CD4-positive, alpha-beta T cell (primary cell): ENCODE data around the gene RPTOR. TPM values are rescaled to one million over a fixed set of nuclear protein-coding genes. Genes with fewer than 3 reads are reported as not detected.

Source experiments
- ATAC-seq: fragments of 200-7000 bp; cut with Tn5 transposase; one replicate; pipeline ENCODE4 v1.10.0; 2022; ENCODE audit warnings: mild to moderate bottlenecking; ENCODE audit not compliant: poor library complexity
- CTCF ChIA-PET: fragments of 350-600 bp; sonication (Branson Sonifier 250); formaldehyde crosslinking; loops from one replicate; lab custom pipeline; 2021; ENCODE audit warnings: antibody characterized with exemption, inconsistent platforms; lab: Charles Lee
- POLR2A ChIA-PET: fragments of 350-600 bp; sonication (Branson Sonifier 250); formaldehyde crosslinking; loops from one replicate; lab custom pipeline; 2021; ENCODE audit warnings: antibody characterized with exemption, inconsistent platforms; lab: Charles Lee
- DNase-seq, 14 experiments: peaks; one replicate each; pipeline ENCODE4 v3.0.0-alpha.2; 2013 to 2020; ENCODE audit warnings: mixed read lengths in 2 of 14
- H3K27ac ChIP-seq, 2 donors: one replicate each; pipeline versions ENCODE4 v1.5.1 to v1.7.0; 2013; ENCODE audit warnings: low read length in 2 of 2, low read depth in 1 of 2, mild to moderate bottlenecking in 1 of 2
- H3K27me3 ChIP-seq, 2 experiments: 1 replicate in 1 of 2; 2 replicates in 1 of 2; pipeline versions ENCODE4 v1.6.1 to v1.7.0; 2013; ENCODE audit warnings: low read length in 2 of 2, control low read depth in 1 of 2, mild to moderate bottlenecking in 1 of 2, moderate library complexity in 1 of 2; ENCODE audit not compliant: insufficient read depth in 2 of 2, control insufficient read depth in 1 of 2
- H3K36me3 ChIP-seq: one replicate; pipeline ENCODE4 v1.6.1; 2013; ENCODE audit warnings: low read length, control low read depth; ENCODE audit not compliant: insufficient read depth
- H3K4me1 ChIP-seq: one replicate; pipeline ENCODE4 v1.6.1; 2013; ENCODE audit warnings: low read length, control low read depth; ENCODE audit not compliant: insufficient read depth
- H3K4me3 ChIP-seq: one replicate; pipeline ENCODE4 v1.5.1; 2013; ENCODE audit warnings: mild to moderate bottlenecking, low read length, moderate library complexity
- H3K9me3 ChIP-seq, 2 experiments: 1 replicate in 1 of 2; 2 replicates in 1 of 2; pipeline versions ENCODE4 v1.6.1 to v1.7.0; 2013; ENCODE audit warnings: low read length in 2 of 2, mild to moderate bottlenecking in 2 of 2, control low read depth in 1 of 2, moderate library complexity in 1 of 2; ENCODE audit not compliant: control insufficient read depth in 1 of 2, insufficient read depth in 1 of 2
- H3K27ac Mint-ChIP-seq: one replicate; pipeline ENCODE4 v1.8.0; 2020; ENCODE audit warnings: mixed read lengths
- H3K27me3 Mint-ChIP-seq: one replicate; pipeline ENCODE4 v1.8.0; 2021; ENCODE audit warnings: mixed read lengths
- H3K36me3 Mint-ChIP-seq: one replicate; pipeline ENCODE4 v1.8.0; 2021; ENCODE audit warnings: low read depth, mixed read lengths
- H3K4me1 Mint-ChIP-seq: one replicate; pipeline ENCODE4 v1.8.0; 2021; ENCODE audit warnings: low read depth, mixed read lengths
- H3K4me3 Mint-ChIP-seq: one replicate; pipeline ENCODE4 v1.8.0; 2020; ENCODE audit warnings: mild to moderate bottlenecking, mixed read lengths
- H3K9me3 Mint-ChIP-seq: one replicate; pipeline ENCODE4 v1.8.0; 2020; ENCODE audit warnings: mixed read lengths
- intact Hi-C, 2 experiments: fragments of 100-400 bp; cut with DNase I in 1 of 2; cut with micrococcal nuclease in 1 of 2; formaldehyde crosslinking; loops; one replicate each; pipeline versions ENCODE4 v1.15.1 to v1.9.0; 2023 to 2025; cut with DNase I, micrococcal nuclease
- total RNA-seq, 174 experiments: library from RNA in 2 of 174; stranded (reverse) in 2 of 174; gene quantifications; one replicate each; pipeline ENCODE4 v1.2.3 and lab custom pipeline; 2021 to 2026
- TF ChIP-seq, protein P1 (sequence below): fragments of 200-600 bp; IDR thresholded peaks from one replicate; pipeline ENCODE4 v1.8.0; 2022; ENCODE audit warnings: antibody characterized with exemption, mild to moderate bottlenecking

RPTOR gene
- total RNA-seq, 2 experiments from 2014 or later, result 45.0 to 47.1 TPM

DNA sequence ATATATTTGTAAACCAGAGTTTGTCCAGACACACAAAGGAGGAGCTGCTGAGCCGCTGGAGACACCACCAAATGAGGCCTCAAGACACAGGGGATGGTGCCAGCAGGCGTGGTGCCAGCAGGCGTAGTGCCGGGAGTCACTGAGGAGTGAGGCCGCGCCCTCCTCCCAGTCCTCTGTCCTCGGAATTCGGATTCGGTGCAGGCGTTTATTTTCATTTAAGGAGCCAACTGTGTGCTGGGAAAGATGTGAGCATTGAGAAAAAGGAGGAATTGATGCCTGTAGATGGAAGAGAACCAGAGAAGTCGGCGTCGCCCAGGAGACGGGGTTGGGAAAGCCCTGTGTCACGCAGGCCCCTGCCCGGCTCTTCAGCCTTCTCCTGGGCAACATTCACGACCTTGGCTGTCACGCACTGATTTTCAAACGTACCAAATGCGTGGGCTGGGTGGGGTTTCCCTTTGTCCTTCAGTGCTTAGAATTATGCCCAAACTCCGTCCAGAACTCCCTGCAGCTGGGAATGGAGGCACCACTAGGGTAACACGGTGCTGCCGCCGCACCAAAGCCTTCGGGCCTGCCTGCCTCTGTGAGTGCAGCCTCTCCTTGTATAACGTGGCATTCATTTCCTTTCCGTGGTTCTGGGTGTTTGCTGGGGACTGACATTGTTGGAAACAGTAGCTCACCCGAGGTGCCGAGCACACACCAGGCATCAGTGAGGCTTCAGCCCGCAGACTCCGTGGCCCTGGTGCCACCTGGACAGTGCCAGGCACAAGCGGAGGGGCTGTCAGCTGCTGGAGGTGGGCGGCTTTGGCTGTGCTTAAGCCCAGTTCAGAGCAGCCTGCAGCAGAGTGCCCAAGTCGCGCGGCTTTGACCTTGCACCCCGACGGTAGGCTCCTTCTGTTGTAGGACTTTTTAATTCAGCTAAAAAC is 398.0 kb downstream of the RPTOR start:
- H3K4me1 Mint-ChIP-seq, result peaks cover 20% of the 10 kb centered on the region
- Histone ChIP-seq H3K27ac (no peak overlapping the region), H3K4me1 (peaks cover 23% of the 10 kb centered on the region), H3K27me3 (no peaks in the 10 kb centered on the region), H3K36me3 (peaks cover 47% of the 10 kb centered on the region), H3K9me3 (no peaks in the 10 kb centered on the region), H3K4me3 (no peak overlapping the region)
- intact Hi-C loops, result no loop called here
- TF ChIP-seq, protein P1, sequence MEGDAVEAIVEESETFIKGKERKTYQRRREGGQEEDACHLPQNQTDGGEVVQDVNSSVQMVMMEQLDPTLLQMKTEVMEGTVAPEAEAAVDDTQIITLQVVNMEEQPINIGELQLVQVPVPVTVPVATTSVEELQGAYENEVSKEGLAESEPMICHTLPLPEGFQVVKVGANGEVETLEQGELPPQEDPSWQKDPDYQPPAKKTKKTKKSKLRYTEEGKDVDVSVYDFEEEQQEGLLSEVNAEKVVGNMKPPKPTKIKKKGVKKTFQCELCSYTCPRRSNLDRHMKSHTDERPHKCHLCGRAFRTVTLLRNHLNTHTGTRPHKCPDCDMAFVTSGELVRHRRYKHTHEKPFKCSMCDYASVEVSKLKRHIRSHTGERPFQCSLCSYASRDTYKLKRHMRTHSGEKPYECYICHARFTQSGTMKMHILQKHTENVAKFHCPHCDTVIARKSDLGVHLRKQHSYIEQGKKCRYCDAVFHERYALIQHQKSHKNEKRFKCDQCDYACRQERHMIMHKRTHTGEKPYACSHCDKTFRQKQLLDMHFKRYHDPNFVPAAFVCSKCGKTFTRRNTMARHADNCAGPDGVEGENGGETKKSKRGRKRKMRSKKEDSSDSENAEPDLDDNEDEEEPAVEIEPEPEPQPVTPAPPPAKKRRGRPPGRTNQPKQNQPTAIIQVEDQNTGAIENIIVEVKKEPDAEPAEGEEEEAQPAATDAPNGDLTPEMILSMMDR, result no peak
- no peaks in the 10 kb centered on the region for H3K9me3 Mint-ChIP-seq
- H3K36me3 Mint-ChIP-seq, result peaks cover 34% of the 10 kb centered on the region
- DNase-seq (no peak), ATAC-seq (no peak)
- no peak overlapping the region for H3K27ac Mint-ChIP-seq
- no peaks in the 10 kb centered on the region for H3K27me3 Mint-ChIP-seq
- ChIA-PET POLR2A (interaction anchor here (0.6 kb wide), 1 partner anchor 52 kb away, joined by 3 read pairs; no protein-coding TSS in a partner anchor), CTCF (no interaction called here)
- H3K4me3 Mint-ChIP-seq, result no peak overlapping the region

DNA sequence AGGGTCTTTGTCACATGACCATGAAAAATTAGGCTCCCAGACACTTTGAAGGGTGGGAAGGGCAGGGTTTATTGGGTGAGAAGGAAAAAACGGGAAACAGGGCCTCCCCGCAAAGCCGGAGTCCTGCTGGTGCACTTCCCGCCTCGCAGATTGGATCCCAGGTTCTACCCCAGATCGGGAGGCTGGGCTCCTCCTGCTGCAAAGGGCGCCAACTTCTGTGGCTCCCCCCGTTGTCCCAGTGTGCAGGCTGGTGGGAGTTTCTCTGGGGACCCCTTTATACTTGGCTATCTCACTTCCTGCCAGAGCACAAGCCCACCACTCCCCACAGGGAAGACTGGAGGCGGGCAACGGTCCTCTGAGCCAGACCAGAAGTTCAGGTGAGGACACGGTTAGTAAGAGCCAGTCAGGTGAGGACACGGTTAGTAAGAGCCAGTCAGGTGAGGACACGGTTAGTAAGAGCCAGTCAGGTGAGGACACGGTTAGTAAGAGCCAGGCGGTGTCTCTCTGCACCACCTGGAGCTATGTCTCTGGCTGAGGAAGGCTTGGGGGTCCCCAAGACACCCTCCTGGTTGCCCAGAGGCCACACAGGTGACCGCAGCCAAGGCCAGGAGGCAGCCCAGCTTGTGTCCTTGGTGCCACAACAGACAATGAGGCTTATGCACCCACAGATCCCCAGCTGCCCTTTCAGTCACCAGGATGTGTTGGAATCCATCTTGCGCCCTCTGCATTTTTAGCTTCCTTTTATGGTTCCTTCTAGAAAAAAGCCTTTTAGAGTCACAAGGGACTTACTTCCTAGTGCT is 398.9 kb downstream of the RPTOR start:
- intact Hi-C loops, result no loop called here
- Histone ChIP-seq H3K27me3 (no peaks in the 10 kb centered on the region), H3K36me3 (peaks cover 53% of the 10 kb centered on the region), H3K27ac (no peak overlapping the region), H3K4me1 (peaks cover 15% of the 10 kb centered on the region), H3K4me3 (no peak overlapping the region), H3K9me3 (no peaks in the 10 kb centered on the region)
- ATAC-seq (no peak), DNase-seq (no peak)
- TF ChIP-seq, protein P1, result no peak
- ChIA-PET POLR2A (interaction anchor here (0.6 kb wide), 1 partner anchor 53 kb away, joined by 3 read pairs; no protein-coding TSS in a partner anchor), CTCF (no interaction called here)
- Mint-ChIP-seq H3K27ac (no peak overlapping the region), H3K4me1 (peaks cover 11% of the 10 kb centered on the region), H3K27me3 (no peaks in the 10 kb centered on the region), H3K36me3 (peaks cover 41% of the 10 kb centered on the region), H3K9me3 (no peaks in the 10 kb centered on the region), H3K4me3 (no peak overlapping the region)

DNA sequence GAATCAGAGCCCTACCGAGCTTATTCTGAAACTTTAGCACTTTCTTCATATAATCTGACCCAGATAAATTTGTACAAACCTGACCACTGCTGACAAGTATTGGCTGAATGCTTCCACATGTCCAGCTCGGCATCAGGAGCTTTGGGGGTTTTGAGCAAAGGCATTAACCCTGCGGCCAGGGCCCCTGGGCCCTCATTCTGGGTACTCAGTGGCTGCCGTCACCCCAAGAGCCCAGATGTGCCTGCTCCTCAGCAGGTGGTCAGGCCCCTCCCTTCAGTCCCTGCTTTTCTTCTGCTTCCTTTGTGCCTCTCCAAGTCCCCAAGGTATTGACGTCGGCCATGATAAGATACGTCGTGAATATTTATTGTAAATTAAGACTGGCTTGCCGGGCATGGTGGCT is 399.7 kb downstream of the RPTOR start:
- TF ChIP-seq, protein P1, result no peak
- no peaks in the 10 kb centered on the region for H3K27me3 ChIP-seq
- Mint-ChIP-seq H3K27me3 (no peaks in the 10 kb centered on the region), H3K4me3 (no peak overlapping the region), H3K9me3 (no peaks in the 10 kb centered on the region), H3K27ac (no peak overlapping the region), H3K36me3 (peaks cover 37% of the 10 kb centered on the region), H3K4me1 (peaks cover 4% of the 10 kb centered on the region)
- H3K9me3 ChIP-seq, result no peaks in the 10 kb centered on the region
- no peak overlapping the region for H3K4me3 ChIP-seq
- ChIA-PET CTCF (no interaction called here), POLR2A (no interaction called here)
- intact Hi-C loops, result no loop called here
- ATAC-seq (no peak), DNase-seq (no peak)
- H3K4me1 ChIP-seq, result peaks cover 7% of the 10 kb centered on the region
- peaks cover 57% of the 10 kb centered on the region for H3K36me3 ChIP-seq
- no peak overlapping the region for H3K27ac ChIP-seq
